ENCODE results near the gene TMEM213.
"Not testable (repeated sequence)": the region's sequence is repeated elsewhere in the genome, so short reads cannot be mapped to it uniquely, and the experiment has no call there.

TMEM213 gene, protein sequence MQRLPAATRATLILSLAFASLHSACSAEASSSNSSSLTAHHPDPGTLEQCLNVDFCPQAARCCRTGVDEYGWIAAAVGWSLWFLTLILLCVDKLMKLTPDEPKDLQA

DNA sequence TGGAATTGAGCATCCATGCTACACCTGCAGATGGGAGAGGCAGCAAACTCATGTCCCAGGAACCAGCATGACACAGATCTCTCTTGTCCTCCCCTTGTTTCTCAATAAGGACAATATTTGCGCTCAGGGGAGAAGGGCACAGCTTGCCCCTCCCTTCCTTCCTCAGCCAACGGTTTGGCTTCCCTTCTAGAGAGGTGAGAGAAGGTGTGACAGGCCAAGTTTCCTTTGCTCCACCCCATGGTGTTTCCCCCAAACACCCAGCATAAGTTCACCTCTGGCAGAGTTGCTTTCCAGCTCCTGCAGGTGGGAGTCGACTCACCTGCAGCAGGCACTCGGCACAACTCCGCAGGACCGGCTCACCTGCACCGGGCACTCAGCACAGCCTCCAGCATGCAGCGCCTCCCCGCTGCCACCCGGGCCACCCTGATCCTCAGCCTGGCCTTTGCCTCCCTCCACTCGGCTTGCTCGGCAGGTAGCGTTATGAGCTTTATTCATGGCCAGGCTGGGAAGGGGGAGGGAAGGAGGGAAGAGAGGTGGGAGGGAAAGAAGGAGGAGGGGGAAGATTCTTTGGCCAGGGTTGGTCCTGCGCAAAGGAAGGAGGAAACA is at the start of gene TMEM213, which contains the start of gene ATP6V0A4:
TSS of gene TMEM213 (plus strand) at position 280 of the 606 bp plus-strand sequence. CDS start at position 391, 111 bp downstream.
TSS of gene ATP6V0A4 (minus strand) at position 482 of the 606 bp plus-strand sequence. CDS start 26,949 bp downstream, outside the sequence.
- DNase-seq: no peak

DNA sequence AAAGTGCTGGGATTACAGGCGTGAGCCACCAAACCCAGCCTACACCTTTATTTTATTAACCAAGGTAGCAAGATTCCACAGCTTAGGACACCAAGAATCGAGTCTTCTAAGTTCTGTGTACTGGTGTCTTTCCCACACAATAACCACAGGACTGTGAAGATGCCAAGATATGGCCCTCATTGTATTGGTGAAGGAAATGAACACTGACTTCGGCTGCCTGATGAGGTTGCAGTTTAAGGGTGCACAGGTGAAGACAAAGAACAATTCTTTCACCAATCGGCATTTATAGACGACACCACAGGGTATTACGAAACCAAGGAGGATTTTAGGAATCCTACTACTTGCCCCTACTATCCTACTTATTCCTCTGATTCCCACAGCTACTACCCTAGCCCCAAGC is 49.1 kb upstream of the TMEM213 start:
- no peak for DNase-seq

- DNase-seq: no peak
Observed at GRCh38 chr7:138749960-138750359, 47.8 kb upstream of the TMEM213 start.

- DNase-seq: no peak
Observed at GRCh38 chr7:138750473-138750872, 47.3 kb upstream of the TMEM213 start.

- DNase-seq: no peak
Observed at GRCh38 chr7:138750901-138751464, 46.8 kb upstream of the TMEM213 start.

GRCh38 chr7:138752518-138753149 is 45.2 kb upstream of the TMEM213 start:
- DNase-seq: peak; percentile 56

- no peak for DNase-seq
Observed at GRCh38 chr7:138753150-138753518, 44.7 kb upstream of the TMEM213 start.

DNA sequence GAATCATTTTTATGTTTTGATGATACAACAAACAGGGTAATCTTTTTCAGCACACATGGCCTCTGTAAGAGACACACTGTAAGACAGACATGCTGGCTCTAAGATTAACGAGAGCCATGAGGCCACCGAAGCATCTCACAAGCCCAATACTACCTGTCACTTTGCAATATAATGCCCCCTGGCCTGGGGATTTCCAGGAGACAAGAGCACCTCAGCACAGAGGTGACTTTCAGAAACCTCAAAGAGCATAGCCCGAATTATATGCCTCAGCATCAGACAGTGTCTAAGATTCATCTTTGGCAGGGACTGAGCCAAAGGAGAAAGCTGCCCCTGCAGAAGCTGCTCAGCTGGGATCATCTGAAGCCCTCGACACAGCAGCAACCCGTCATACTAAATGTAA is 44.2 kb upstream of the TMEM213 start:
- DNase-seq: no peak

DNA sequence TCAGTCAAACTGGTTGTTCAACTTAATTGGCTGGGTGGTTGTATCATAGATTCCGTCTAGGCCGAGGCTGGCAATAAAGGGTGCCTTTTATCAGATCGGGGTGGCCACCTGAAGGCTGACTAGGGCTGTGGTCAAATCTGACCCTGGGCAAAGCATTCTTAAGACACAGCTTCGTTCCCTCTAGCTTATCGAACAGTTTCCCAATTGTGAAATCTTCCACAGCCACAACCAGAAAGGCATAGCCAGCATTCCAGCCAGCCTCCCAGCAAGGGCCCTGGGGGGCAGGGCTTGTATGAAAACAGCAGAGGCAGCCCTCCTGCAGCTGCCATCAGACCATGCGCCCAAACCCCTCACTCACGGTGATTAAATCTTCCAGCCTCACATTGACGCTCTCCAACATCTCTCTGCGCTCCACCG is 42.5 kb upstream of the TMEM213 start:
- DNase-seq: no peak

DNA sequence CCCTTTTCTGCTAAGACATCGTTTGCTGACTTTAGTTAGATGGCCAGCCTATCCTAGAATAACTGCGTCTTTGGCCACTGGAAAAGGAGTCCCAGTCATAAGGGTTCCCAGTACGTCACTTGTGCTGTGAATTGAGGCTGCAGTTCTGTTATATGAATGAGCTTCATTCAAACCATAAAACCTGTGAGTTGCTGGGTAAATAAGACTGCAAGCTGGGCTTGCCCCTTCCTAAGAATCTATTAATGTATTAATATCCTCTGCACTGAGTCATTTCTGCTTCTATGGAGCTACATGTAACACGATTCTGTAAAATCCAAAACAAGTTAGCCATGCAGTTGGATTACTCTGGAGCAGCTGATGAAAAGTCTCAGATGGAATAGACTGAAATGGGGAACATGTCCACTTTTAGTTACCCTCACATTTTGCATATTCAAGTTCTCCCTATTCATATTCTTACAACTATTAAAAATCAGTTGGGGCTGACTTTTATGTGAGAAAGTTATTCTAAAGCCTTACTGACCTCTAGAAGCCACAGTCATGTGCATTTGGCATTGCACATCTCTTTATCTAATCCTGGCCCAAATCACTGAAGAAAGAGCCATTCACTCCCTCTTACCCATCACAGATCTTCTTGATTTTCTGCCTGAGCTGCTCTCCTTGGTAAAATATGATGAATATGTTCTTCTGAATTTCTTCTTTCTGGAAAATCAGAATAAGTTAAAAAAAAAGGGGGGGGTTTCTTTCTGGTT is 41.8 kb upstream of the TMEM213 start:
- no peak for DNase-seq

DNA sequence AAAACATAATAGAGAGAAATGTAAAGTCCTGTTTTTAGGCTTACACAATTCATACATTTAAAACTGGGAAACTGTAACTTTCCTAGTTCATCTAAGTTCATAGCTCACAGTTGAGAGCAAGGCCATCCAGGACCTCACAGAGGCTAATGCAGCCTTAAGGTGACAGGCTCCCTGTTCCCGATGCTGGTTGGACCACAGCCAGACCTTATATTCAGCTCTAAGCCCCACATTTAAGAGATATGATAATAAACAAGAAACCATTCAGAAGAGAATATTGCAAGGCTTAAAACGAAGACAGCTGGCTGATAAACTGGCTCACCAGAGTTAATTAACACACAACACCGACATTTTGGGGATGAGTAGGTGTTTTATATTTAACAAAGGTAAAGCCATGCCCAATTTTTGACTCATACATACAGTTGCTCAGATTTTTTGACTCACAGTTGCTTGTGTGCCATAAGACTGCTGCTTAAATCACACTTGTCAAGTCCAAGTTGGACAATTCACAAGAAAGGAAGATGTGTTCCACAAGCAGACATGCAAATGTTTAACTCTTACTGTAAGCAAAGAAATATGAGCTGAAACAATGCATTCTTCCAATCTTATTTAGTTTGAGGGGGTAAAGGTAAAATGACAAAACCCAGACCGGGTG is 41.1 kb upstream of the TMEM213 start:
- no peak for DNase-seq

- DNase-seq: no peak
Observed at GRCh38 chr7:138768241-138768640, 29.6 kb upstream of the TMEM213 start.

DNA sequence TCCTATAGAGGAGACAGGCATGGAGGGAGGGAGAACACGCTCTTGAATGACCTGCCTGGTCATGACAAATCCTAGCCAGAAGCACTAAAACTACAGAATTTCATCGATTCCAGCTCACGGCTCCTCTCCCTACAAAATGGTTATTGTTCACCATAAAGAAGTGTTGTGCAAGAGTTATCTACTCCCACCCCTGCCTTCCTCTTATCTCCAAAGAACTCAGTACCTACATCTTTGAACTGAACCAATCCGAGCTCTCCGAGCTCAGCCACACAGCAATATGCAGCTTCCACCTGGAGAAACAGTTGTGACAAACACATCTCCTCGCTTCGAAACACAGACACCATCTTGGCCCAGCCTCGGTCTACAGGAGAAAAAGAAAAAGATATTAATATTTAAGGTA is 26.9 kb upstream of the TMEM213 start:
- DNase-seq: no peak

- no peak for DNase-seq
Observed at GRCh38 chr7:138773176-138773575, 24.6 kb upstream of the TMEM213 start.

GRCh38 chr7:138773817-138774216 is 24.0 kb upstream of the TMEM213 start:
- no peak for DNase-seq

- DNase-seq: no peak
Observed at GRCh38 chr7:138776166-138776833, 21.5 kb upstream of the TMEM213 start.

GRCh38 chr7:138781004-138781403 is 16.8 kb upstream of the TMEM213 start:
- DNase-seq: no peak

DNA sequence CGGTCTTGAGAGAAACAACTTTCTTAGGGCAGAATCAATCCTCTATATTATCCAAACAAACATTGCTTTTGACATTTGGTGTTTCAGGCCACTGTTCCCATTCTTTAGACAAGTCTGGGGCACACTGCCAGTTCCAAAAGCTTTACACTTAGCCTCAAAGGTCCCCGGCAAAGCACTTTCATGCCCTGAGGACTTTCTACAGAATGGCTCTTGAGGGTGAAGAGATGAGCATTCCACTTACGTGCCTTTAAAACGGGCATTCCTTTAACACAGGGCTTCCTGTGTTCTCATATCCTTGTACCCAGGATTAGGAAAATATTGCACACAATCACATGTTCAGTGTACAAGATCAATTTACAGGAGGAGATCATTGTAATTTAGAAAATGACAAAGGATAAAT is 13.1 kb upstream of the TMEM213 start:
- no peak for DNase-seq

- DNase-seq: no peak
Observed at GRCh38 chr7:138785587-138786437, 12.0 kb upstream of the TMEM213 start.

GRCh38 chr7:138796038-138796615 is 1.7 kb upstream of the TMEM213 start:
- DNase-seq: no peak

GRCh38 chr7:138797046-138797445 is 748 bp upstream of the TMEM213 start:
- DNase-seq: not testable (repeated sequence)
